SIG-M5 treated with dmso at 0.1 percent for 504 hours (cell line): Measurements from ENCODE around the gene CSAD.
"Not testable (repeated sequence)": the region's sequence is repeated elsewhere in the genome, so short reads cannot be mapped to it uniquely, and the experiment has no call there.

ENCODE experiments used
- DNase-seq: peaks from one replicate; lab custom pipeline; 2025; ENCODE audit not compliant: unreplicated experiment; lab: John Stamatoyannopoulos, UW

The CSAD gene

DNA sequence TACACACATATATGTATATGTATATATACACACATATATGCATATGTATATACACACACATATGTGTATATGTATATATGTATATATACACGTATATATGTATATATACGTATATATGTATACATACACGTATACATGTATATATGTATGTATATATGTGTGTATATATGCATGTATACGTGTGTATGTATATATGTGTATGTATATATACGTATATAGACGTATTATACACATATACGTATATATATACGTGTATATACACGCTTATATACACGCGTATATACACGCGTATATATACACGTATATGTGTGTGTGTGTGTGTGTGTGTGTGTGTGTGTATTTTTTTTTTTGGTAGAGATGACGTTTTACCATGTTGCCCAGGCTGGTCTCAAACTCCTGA, 33.1 kb downstream of the CSAD start:
- DNase-seq, result no peak

DNA sequence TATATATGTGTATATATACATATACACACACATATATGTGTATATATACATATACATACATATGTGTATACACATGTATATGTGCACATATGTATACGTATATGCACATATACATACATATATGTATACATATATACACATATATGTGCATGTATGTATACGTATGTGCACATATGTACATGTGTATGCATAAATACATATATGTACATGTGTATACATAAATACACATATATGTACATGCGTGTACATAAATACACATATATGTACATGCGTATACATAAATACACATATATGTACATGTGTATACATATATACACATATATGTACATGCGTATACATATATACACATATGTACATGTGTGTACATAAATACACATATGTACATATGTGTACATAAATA, 33.5 kb downstream of the CSAD start:
- no peak for DNase-seq

DNA sequence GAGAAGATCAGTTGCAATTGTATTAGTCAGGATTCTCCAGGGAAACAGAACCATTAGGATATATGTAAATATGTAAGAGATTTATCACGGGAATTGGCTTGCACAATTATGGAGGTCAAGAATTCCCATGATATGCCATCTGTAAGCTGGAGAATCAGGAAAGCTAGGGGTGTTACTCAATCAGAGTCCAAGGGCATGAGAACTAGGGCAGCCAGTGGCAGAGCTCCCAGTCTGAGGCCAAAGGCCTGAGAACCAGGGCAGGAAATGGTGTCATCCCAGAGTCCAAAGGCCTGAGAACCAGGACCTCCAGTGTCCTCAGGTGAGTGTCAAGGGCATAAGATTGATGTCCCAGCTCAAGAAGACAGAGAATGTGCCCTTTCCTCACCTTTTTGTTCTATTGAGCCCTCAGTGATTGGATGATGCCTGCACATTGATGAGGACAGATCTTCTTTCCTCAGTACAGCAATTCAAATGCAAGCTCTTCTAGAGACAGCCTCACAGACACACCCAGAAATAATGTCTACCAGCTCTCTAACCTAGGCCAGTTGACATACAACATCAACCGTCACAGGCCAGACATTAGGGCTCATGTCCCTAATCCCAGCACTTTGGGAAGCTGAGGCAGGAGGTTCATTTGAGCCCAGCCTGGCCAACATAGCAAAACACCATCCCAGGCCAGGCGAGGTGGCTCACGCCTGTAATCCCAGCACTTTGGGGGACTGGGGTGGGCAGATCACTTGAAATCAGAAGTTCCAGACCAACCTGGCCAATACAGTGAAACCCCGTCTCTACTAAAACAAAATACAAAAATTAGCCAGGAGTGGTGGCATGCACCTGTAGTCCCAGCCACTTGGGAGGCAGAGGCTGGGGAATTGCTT, 35.1 kb downstream of the CSAD start:
- DNase-seq, result no peak

DNA sequence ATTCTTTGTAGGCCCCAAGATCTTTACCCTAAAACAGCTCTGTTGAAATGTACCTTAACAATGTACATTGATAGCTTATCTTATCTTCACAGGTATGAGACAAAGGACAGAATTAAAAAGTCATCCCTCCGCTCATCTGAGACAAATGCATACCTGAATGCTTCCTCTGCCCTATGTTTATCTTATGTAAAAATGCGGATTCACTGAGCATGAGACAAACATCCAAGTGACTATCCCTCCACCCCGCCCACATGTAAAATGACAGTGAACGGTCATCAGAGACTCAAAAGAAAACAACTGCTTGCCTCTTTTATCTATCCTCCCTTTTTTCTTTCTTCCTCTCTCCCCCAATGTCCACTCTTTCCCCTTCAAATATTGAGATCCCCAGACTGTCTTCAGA, 37.4 kb downstream of the CSAD start:
- DNase-seq, result no peak

DNA sequence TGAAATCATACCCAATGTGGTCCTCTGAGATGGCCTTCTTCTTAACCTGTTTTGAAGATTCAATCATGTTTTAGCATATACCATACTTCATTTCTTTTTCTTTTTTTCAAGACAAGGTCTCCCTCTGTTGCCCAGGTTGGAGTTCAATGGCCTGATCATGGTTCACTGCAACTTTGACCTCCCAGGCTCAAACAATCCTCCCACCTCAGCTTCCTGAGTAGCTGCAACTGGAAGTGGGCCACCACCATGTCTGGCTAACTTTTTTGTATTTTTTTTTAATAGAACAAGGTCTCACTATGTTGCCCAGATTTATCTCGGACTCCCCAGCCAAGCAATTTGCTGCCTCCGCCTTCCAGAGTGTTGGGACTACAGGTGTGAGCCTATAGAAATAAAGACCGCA, 47.0 kb downstream of the CSAD start:
- DNase-seq, result no peak

DNA sequence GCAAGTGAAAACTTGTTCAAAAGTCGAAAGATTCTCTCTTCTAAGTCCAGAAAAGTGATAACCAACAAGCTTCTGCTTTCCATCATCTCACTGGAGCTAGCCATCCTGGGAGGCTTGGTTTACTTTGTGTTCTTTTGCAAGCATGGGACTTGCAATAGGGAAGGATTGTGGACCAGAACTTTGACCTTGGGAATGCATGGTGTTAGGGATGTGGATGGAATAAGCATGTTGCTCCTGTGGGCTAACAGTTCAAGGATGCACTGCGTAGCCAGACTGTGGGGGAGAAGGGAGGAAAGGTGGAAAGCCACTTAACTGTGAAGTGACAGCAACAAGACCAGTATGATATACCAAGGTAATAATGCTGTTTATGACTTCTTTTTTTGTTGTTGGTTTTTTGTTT, 48.9 kb downstream of the CSAD start:
- no peak for DNase-seq

DNA sequence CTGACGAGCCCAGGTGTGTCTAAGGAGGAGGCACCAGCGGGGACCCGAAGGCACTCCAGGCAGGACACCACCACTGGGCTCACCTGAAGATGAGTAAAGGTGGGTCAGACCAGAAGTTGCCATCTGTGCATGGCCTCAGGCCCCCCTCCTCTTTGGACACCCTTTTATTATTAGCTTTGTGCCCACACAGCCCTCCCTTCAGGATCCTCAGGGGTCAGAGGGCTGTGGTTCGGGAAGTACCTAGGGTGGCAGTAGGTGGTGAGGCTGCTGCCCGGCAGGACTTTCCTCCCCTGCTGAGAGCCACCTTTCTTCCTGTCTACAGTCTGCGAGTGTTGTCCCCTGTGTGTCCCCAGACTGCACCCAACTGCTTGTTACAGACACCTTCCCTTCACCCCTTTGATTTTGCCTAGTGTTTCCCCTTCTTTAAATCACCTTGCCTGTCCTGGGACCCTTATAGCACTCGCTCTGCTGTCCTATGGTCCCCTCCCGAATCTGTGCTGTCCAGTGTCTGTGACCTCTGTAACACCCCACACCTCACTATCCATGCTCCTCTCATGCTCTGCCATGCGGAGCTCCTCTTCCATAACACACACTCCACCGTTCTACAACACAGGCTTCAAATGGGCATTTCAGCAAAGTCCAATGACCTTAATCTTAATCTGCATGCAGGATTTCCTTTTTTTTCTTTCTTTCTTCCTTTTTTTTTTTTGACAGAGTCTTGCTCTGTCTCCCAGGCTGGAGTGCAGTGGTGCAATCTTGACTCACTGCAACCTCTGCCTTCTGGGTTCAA, 51.8 kb downstream of the CSAD start:
- no peak for DNase-seq

DNA sequence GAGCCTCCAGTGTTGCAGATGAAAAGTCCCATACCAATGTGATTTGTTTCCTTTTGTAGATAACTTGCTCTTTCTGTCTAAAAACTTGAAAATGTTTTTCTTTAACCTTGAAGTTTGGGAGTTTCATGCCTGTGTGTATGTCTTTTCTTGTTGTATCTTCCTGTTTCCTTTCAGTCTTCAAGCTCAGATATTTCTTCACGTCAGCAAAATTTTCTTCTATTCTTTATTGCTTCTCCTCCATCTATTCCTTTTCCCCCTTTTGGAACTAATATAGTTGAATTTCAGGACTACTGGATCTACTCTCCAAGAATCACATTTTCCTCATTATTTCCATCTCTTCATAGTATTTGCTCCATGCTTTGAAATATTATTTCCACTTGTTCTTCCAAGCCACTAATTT, 53.6 kb downstream of the CSAD start:
- no peak for DNase-seq

DNA sequence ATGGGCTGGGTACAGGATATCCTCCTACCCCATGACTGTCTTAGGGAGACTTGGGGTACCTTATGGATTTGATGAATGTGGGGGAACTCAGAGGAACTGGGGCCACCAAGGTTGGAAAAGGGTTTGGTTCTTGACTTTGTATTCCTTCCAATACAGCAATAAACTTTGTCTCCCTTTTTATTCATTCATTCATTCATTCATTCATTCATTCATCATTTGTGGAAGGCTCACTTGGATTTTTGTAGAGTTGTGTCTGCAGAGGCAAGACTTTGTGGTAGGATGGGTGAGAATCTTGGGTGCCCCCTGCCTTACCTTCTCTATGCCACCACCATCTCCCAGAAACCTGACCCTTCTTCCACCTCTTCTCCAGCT, 56.4 kb downstream of the CSAD start:
- DNase-seq, result no peak

DNA sequence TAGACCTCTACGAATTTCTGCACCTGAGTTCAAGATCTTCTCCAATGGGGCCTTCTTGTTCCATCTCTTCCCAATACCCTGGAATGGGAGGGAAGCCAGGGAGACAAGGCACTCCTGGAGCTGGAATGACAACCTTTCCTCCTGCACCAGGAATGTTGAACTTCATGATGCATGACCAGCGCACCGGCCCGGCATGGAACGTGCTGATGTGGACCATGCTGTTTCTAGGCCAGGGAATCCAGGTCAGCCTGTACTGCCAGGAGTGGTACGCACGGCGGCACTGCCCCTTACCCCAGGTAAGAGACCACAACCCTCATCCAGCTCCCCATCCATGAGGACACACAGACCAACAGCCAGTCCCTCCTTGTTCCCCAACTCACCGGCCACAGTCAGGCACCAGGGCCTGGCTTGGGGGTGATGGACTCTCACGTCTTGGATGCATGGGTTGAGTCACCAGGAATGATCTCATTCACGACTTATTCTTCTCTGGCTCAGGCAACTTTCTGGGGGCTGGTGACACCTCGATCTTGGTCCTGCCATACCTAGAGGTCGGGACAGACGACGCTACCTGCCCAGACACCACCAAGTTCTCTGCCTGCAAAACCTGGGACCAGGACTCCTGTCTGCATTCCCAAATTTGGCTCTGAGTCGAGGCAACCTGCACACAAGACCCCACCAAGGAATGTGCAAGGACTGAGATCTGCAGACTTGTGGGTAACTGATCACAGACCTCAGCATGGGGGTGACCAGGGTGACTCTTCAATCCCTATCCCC, 57.0 kb downstream of the CSAD start:
- DNase-seq, result no peak

DNA sequence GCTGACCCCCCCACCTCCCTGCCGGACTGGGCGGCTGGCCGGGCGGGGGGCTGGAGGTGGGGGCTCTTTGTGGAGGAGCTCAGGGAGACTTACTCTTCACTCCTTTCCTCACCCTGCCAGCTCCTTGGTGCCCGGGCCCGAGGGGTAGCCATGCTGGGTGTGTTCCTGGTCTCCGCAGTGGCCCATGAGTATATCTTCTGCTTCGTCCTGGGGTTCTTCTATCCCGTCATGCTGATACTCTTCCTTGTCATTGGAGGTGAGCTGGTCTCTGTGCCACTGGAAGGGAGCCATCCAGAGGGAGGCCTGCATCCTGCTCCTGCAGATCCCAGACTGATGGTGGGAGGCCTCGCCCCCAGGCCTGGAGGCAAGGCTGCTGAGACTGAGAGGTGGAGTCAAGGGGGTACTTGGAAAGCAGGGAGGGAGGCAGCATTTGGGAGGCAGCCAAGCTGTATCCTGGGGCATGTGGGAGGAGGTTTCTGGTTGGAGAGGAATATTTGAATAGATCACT, 57.7 kb downstream of the CSAD start:
- DNase-seq, result no peak

DNA sequence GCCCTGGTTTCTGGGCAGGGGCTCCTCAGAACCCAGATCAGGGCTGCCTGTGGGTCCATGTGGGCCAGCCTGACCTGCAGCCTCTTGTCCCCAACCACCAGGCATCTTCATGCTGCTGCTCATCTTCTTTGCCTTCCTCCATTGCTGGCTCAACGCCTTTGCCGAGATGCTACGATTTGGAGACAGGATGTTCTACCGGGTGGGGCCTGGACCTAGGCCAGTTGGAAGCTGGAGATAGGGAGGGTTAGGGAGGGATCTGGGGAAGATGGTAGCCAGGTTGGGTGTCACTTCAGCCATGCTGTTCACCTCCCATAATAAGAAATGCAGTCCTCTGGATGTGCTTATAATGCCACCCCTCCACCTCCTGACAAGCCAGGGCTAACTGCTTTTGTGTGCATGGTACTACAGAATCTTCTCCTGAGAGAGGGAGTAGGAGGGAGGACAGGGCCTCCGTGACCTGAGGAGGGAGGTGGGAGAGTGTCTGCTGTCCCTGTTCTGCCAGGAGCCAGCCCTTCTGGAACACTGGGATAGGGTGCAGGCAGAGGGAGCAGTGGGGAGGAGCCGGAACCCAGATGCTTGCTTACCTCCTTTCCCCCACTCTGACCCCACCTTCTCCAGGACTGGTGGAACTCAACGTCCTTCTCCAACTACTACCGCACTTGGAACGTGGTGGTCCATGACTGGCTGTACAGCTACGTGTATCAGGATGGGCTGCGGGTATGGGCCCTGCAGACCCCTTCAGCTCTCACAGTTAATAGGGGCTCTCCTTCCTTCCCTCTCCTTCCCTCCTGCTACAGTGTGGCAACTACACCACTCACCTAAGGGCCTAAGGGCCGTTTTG, 59.8 kb downstream of the CSAD start:
- no peak for DNase-seq

DNA sequence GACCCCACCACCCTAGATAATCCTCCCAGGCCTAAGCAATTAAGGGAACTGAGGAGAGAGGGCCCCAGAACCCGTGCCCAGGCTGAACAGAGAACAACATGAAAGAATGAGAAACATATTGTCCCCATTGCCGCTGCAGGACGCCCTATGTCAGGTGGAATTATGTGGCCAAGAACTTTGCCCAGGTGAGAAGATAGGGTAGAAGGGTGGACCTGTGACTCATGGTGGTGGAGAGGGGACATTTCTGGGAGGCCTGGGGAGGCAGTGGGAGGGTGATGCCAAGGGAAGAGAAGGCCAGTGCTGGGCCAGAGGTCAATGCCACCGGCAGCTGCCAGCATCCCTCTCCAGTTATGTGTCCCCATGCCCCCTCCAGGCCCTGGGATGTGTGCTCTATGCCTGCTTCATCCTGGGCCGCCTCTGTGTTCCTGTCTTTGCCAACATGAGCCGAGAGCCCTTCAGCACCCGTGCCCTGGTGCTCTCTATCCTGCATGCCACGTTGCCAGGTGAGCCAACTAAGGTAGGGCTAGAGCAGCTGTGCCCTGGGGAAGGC, 61.9 kb downstream of the CSAD start:
- no peak for DNase-seq

DNA sequence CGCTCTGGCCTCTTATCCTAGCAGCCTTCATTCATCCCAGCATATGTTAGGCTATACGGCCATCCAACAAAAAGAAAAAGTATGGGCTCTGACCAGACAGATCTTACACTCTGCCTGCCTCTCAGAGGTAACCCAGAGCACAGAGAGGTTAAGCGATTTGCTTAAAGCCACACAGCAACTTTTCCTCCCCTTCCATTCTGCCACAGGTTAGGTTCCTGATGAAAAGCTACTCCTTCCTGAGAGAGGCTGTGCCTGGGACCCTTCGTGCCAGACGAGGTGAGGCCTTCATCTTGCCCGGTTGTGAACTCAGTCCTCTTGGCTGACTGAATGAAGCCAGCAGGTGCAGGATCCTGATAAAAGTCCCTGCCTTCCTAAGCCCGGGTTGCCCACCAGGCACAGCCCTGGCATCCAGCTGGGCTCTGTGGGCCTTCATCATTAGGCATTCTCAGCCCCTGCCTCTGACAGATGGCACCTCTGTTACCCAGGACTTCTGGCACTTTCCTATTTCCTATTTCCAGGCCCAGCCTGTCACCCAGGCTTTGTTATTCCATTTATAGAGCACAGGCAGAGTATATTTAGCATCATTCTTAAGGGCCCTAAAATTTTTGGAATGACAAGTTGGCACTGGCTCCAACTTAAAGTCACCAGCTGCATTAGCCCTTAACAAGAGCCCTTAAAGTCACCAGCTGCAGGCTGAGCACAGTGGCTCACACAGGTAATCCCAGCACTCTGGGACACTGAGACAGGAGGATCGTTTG, 64.7 kb downstream of the CSAD start:
- DNase-seq, result no peak

DNA sequence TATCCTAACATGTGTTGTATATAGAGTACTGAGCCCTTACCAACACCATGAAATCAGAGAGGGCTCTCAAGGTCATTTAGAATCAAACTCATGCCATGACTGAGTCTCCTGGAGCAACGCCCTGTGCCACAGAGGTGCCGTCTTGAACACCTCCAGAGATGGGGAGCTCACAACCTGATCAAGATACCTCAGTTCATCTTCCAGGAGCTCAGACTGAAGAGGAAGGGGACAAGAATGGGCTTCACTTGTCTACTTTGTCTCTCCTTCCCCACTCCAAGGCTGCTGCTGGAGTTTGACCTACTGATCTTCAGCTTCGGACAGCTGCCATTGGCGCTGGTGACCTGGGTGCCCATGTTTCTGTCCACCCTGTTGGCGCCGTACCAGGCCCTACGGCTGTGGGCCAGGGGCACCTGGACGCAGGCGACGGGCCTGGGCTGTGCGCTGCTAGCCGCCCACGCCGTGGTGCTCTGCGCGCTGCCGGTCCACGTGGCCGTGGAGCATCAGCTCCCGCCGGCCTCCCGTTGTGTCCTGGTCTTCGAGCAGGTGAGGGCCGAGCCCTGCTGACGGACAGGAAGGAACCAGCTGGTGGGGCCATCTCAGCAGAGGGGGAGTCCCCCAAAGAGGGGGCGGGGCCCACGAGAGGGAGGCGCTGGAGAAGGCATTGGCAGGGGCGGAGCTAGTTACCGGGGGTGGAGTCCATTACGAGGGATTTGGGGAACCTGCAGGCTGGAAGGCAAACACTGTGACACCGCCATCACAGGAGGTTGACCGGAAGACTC, 65.4 kb downstream of the CSAD start:
- DNase-seq, result no peak

DNA sequence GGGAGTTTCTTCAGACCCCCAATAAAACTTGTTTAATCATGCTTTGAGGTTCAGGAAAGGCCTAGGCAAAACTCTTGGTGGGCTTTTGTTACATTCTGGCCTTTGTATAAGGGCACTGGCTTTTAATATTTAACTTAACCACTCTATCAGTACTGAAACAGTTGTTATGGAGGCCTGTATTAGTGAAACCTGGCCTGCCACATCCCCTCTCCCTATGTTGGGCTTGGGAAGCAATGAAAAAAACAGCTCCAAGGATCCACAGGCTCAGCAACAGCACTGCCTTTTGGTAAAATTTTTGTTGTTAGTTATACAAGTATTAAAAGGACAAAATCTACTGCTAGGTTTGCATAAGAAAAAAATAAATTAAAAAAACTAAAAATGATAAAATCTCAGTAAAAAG, 66.8 kb downstream of the CSAD start:
- DNase-seq, result no peak

DNA sequence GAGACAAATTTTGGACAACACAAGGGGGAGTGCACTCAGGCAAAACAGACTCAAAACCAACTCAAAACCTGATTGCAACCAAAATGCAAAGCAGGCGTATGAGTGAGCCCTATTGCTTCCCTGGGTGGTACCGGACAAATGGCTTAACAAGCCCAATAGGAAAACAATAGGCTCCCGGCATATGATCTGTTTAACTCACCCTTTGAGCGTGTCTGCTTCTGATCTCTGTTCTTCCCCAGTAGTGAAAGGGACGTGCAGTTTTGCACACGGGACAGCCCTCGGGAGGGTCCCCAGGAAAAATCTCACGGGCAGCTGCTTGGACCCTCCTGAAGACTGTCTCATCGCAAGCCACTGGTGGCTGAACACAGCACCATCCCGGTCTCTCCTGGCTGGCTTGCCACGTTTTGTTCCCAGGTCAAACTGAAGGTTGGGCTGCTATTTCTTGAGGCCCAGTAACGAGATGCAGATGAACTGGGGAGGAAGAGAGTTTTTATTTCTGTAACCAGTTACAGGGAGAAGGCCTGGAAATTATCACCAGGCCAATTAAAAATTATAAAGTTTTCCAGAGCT, 67.5 kb downstream of the CSAD start:
- DNase-seq, result no peak

DNA sequence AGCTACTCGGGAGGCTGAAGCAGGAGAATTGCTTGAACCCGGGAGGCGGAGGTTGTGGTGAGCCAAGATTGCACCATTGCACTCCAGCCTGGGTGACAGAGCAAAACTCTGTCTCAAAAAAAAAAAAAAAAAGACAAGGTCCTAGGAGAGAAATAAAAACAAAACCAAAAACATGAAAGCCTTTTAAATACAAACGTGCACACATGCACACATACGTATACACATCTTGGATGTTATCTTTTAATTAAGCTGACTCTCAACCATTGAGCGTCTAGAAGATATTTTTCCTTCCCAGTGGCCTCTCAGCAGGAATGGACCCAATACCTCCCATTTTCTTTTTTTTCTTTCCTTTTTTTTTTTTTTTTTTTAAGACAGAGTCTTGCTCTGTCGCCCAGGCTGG, 68.3 kb downstream of the CSAD start:
- DNase-seq, result not testable (repeated sequence)
